Raji (cell line): ENCODE data around the gene MNX1.

Source experiments
- POLR2A ChIP-seq: IDR thresholded peaks from 2 replicates; pipeline ENCODE4 v1.6.1; 2011; ENCODE audit warnings: low read depth, low read length, control low read depth; ENCODE audit not compliant: insufficient read depth

MNX1 gene

GRCh38 chr7:157013602-157014549 lies 3.4 kb upstream of the MNX1 start:
- no peak for TF ChIP-seq POLR2A

DNA sequence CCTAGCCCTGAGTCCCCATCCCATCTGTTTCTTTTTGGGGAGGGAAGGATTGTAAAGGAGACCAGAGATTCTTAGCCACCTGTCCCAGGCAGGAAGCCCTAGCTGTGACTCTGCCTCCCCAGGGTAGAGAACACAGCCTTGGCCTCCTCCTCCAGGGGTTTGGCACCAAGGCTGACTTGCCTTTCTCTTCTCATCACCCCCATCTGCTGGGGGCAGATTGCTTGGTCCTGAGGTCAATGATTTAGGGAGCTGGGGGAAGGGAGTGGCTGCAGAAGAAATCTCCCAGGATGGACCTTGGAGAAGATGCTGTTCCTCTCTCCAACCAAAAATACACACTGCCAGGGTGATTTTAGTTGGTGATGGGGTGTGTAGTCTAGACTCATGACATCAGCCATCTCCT lies 2.6 kb upstream of the MNX1 start:
- TF ChIP-seq POLR2A = no peak

DNA sequence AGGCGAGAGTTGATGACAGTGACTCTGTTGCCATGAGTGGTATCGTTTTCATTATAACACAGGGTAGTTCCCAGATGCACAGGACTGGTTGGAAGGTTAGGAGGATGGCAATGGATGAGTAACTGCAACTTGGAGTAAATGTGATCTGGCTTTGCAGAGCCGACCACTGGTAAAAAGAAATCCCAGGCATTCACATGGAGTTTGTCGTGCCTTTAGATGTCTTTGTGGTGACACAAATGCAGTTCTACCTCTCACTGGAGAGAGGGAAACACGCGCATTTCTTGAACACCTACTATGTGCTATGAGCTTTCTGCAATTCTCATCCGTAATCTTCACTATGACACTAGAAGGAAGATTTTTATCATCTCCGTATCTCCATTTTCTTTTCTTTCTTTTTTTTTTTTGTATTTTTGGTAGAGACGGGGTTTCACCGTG lies 1.7 kb upstream of the MNX1 start:
- no peak for TF ChIP-seq POLR2A

DNA sequence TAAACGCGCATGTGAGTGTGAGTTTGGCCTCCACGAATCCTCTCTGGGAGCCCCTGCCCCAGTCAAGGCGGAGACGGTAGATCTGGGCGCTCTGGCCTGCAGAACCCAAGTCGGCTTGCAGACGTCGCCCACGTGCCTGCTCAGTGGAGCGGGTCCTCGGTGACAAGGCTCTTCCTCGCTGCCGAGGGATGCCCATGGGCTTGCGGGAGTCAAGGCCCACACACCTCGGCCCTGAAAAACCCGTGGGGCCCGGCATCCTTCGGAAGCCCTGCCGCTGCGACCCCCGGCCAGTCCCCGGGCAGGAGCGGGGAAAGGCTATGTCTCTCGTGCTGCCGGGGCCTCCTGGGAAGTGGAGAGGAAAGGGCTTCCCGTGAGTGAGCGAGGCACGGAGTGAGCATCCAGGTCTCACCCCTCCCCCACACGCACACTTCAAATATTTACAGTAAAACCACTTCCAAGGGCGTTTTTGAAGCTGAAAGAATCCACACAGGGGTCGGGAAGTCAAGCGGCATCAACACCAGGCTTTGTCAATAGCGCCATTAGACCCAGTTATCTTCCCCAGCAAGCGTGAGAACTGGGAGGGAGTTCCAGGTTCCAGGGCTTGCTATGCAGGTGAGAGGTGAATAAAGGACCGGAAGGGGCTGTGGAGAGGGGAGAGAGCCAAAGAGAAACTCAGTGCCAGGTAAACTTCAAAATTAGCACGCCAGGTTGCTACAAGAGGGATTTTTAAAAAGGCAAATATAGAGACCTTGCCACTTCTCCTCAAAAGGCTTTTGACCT lies 1.1 kb upstream of the MNX1 start:
- TF ChIP-seq POLR2A = no peak

DNA sequence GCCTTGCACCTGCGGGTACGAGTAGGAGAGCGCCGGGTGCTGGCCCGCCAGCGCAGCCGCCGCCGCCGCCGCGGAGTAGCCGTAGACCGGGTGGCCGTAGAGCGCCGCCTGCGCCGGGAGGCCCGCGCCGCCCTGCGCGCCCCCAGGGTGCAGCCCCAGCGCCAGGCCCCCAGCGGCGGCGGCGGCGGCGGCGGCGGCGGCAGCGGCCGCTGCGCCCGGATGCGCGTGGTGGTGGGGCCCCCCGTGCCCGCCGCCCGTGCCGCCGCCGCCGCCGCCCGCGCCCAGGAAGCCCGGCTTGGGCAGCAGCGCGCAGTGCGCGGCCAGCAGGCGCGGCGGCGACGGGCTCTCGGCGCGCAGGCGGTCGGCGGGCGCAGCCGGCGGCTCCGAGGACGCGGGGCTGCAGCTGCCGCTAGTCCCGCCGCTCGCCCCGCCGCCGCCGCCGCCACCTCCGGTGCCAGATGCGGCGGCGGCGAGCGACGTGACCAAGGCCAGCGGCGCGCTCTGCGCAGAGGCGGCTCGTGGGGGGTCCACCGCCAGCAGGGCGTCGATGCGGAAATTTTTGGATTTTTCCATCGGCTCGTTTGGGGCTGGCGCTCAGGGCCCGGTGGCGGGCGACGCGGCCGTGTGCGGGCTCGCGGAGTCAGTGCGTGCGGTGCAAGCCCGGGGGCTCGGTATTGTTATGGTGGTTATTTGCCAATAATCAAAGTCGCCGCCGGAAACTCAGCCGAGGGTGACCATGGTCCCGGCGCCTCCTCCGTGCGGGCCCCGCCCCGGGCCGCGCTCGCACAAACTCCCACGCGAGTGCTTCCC lies 480 bp downstream of the MNX1 start:
- no peak for TF ChIP-seq POLR2A

DNA sequence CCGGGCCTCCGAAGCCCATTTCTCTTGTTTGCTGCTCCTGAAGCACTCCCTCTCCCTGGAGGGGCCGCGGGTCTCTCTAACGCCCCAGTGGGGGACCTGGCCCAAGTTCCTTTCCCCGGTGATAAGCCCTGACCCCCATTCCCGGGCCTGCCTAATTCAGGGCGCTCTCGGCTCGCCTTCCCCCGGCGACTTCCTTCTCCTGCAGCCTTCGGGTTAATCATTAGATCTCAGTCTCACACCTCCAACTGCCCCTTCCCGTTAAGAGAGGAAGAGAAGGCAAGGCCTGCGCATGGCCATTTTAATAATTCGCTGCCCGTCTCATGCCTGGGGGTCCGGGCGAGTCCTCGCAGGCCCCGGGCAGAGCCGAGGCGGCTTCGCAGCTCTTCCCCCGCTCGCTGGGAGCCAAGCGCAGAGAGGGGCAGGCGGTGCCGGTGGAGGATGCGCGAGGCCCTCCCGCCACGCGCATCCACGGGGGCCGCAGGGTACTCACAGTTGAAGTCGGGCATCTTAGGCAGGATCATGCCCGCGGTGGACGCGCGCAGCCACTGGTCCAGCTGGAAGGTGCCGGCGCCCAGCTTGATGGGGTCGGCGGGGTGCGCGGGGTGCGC lies 1.2 kb downstream of the MNX1 start:
- no peak for TF ChIP-seq POLR2A

DNA sequence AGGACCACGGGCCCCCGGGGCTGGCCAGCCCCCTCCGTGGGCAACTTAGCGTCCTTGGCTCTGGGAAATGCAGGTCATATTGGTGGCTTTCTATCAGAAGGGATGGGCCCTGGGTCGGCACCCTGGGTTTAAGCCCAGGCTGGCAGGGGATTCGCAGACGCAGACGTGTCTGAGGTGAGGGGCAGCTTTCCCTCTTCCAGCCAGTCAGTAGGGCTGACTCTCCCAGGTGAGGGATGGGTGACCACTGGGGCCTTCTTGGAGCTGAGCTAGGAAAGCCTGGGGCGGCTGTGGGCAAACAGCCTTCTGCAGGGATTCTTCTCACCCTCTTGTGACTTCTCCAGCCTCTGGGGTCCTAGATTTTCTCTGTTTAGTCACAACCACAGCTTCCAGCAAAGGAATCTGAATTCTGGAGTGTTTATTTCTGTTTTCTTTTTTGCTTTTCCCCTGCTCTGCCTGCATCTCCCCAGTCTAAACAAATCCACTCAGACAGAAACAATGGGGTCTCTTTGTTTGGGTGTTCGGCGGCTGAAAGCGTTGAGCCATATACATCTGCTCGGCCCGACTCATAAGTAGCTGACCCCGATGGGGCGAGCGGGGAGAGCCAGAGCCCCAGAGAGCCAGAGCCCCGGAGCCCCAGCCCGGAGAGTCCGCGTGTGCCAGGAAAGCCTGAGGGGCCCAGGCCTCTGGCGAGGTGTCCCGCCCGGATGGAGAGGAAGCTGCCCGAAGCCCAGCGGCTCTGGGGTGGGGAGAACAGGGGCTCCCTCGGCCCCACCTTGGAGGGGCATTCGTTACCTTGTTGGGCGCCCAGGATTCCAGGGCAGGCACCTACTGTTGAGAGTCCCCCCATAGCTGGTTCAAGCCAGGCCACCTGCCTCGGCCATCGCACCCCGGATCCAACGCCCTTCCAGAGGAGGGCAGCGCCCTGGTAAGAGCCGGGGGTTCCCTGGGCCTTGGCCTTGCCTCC lies 2.0 kb downstream of the MNX1 start:
- TF ChIP-seq POLR2A = no peak

GRCh38 chr7:157007470-157008066 lies 2.9 kb downstream of the MNX1 start:
- TF ChIP-seq POLR2A = no peak

DNA sequence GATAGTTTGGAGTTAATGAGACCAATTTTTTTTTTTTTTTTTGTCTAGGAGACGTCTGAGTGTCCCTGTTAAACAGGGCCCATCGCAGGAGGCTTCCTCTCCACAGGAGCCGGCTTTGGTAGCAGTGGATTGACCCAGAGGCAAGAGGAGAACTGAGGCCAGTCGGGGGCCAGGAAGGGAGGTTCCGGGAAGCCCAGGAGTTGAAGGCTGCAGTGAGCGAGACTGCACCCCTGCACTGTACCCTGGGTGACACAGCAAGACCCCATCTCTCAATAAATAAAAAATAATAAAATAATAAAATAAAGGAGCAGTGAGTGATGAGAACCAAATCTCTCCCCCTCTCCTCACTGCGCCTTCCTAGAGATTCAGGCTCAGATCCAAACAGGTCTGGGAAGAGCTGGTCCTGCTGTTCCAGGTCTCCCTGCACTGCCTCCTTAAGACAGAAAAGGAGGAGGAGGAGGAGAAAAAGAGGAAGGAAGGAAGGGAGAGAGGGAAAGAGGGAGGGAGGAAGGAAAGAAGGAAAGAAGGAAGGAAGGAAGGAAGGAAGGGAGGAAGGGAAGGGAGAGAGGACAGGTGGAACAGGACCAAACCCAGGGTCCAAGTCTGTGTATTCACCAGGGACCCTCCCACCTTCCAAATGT lies 3.5 kb downstream of the MNX1 start:
- no peak for TF ChIP-seq POLR2A

DNA sequence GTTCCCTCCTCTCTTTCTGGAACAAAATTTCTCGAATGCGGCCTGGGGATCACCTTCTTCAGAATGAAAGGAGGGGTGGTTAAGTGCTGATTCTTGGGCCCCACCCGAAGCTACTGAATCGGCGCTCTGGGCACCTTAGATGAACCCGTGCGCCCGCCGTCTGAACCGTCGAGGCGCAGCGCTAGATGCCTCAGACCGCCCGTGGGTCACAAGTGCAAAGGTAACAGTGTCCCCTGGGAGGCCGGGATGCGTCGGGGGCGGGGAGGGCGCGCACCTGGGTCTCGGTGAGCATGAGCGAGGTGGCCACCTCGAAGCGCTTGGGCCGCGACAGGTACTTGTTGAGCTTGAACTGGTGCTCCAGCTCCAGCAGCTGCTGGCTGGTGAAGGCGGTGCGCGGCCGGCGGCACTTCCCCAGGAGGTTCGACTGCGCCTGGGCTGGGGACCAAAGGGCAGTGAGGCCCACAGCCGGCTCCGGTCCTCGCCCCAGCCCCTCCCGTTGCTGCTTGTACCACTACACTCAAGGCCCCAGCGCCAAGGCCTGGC lies 4.2 kb downstream of the MNX1 start:
- TF ChIP-seq POLR2A = no peak

DNA sequence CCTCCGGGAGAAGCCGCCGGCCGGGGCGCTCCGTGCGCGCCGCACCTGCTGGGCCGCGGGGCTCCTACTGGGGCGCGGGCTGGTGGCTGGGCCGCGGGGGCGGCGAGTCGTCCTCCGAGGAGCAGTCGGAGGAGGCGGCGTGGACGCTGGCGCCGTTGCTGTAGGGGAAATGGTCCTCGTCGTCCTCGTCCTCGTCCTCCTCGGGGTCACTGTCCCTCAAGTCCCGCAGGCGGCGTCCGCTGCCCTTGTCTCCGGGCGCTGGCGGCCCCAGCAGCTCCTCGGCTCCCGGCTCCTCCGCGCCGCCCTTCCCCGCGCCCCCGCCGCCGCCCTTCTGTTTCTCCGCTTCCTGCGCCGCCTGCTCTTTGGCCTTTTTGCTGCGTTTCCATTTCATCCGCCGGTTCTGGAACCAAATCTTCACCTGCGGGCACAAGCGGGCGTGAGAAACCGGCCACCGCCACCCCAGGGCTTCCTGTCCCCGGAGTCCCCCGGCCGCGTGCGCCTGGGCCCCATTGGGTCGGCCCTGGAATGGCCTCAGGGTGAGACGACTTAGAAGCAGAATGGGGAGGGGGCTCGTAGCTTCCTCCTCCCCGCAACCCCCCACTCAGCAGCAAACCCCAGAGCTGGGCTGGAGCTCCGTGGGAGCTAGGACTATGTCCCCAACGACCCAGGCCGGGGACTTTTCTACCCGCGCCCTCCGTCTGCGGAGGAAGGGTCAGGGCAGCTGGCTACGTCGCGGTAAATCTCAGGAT lies 4.8 kb downstream of the MNX1 start:
- no peak for TF ChIP-seq POLR2A
